Endothelial cell of umbilical vein (primary cell): ENCODE measurements around the gene PRR18. TPM values are rescaled to one million over a fixed set of nuclear protein-coding genes. Genes with fewer than 3 reads are reported as not detected.

Experiments used
- BruUV-seq: library from RNA; stranded (reverse); fragments of 400-500 nt; replicated peaks from 2 replicates; lab custom pipeline; 2021; lab: Mats Ljungman, UMichigan
- CTCF ChIA-PET: fragments of 300-600, 350-600 bp; sonication (Branson Sonifier 250); formaldehyde crosslinking; loops from one replicate; lab custom pipeline; 2021; ENCODE audit warnings: antibody characterized with exemption, inconsistent platforms; lab: Charles Lee
- POLR2A ChIA-PET: fragments of 300-600, 350-600 bp; sonication (Branson Sonifier 250); formaldehyde crosslinking; loops from one replicate; lab custom pipeline; 2021; ENCODE audit warnings: antibody characterized with exemption, inconsistent platforms; lab: Charles Lee
- DNase-seq: peaks from one replicate; pipeline ENCODE4 v3.0.0-alpha.2; 2011; ENCODE audit warnings: low read depth, low spot score
- FAIRE-seq: peaks from 2 replicates; lab custom pipeline; 2011; peaks lifted over from hg19 to GRCh38; lab: Jason Lieb, UNC
- H2AFZ ChIP-seq: 2 replicates; pipeline ENCODE4 v1.6.0; 2012; ENCODE audit warnings: low read depth, low read length, control low read depth, inconsistent platforms
- H3K27ac ChIP-seq: 2 replicates; pipeline ENCODE4 v1.5.1; 2011; ENCODE audit warnings: low read depth, mild to moderate bottlenecking, control low read depth, low read length, moderate library complexity; ENCODE audit not compliant: insufficient read depth
- H3K27me3 ChIP-seq, 2 experiments: 2 replicates each; pipeline versions ENCODE4 v1.6.0 to v1.6.1; 2011; ENCODE audit warnings: low read length in 2 of 2, mixed read lengths in 1 of 2; ENCODE audit not compliant: control insufficient read depth in 2 of 2, insufficient read depth in 2 of 2
- H3K36me3 ChIP-seq, 2 experiments: 2 replicates in 1 of 2; 3 replicates in 1 of 2; pipeline ENCODE4 v1.5.1; 2011; ENCODE audit warnings: low read length in 2 of 2, mild to moderate bottlenecking in 1 of 2, moderate library complexity in 1 of 2; ENCODE audit not compliant: control insufficient read depth in 2 of 2, insufficient read depth in 2 of 2; ENCODE audit errors: extremely low read depth in 1 of 2
- H3K4me1 ChIP-seq: 3 replicates; pipeline ENCODE4 v1.5.1; 2011; ENCODE audit warnings: mild to moderate bottlenecking, low read length; ENCODE audit not compliant: control insufficient read depth, insufficient read depth; ENCODE audit errors: extremely low read depth
- H3K4me2 ChIP-seq: 2 replicates; pipeline ENCODE4 v1.6.1; 2011; ENCODE audit warnings: low read length, control low read depth, mixed read lengths; ENCODE audit not compliant: insufficient read depth
- H3K4me3 ChIP-seq, 3 experiments: fragments of 200-600 bp in 1 of 3; sonication (generic), shearing (Covaris generic) in 1 of 3; replicated peaks in 1 of 3; 2 replicates each; pipeline ENCODE4 v1.5.1; 2011 to 2016; ENCODE audit warnings: control low read depth in 3 of 3, low read length in 3 of 3, mild to moderate bottlenecking in 2 of 3, inconsistent platforms in 1 of 3, low read depth in 1 of 3, moderate library complexity in 1 of 3; ENCODE audit not compliant: insufficient read depth in 1 of 3
- H3K79me2 ChIP-seq: 2 replicates; pipeline ENCODE4 v1.6.0; 2012; ENCODE audit warnings: low read length, inconsistent platforms; ENCODE audit not compliant: control insufficient read depth, insufficient read depth
- H3K9ac ChIP-seq: replicated peaks from 2 replicates; pipeline ENCODE3; 2011; ENCODE audit warnings: low read length, control low read depth; ENCODE audit not compliant: insufficient read depth; ENCODE audit errors: extremely low read depth
- H3K9me1 ChIP-seq: replicated peaks from 3 replicates; pipeline ENCODE4 v1.6.0; 2011; ENCODE audit warnings: mild to moderate bottlenecking, low read length; ENCODE audit not compliant: control insufficient read depth, insufficient read depth; ENCODE audit errors: extremely low read depth
- H3K9me3 ChIP-seq: replicated peaks from 2 replicates; pipeline ENCODE4 v1.5.1; 2012; ENCODE audit warnings: low read length, inconsistent platforms; ENCODE audit not compliant: control insufficient read depth, insufficient read depth
- H4K20me1 ChIP-seq: replicated peaks from 2 replicates; pipeline ENCODE3; 2011; ENCODE audit warnings: mild to moderate bottlenecking, low read length; ENCODE audit not compliant: control insufficient read depth, insufficient read depth; ENCODE audit errors: extremely low read depth
- CTCF ChIP-seq, 2 donors: IDR thresholded peaks; 1 replicate in 1 of 2; 2 replicates in 1 of 2; pipeline ENCODE4 v1.5.1; 2011; ENCODE audit warnings: low read length in 2 of 2, mild to moderate bottlenecking in 2 of 2, moderate library complexity in 2 of 2, control low read depth in 1 of 2, inconsistent platforms in 1 of 2, low read depth in 1 of 2; ENCODE audit not compliant: insufficient read depth in 1 of 2; ENCODE audit errors: extremely low read depth in 1 of 2
- EZH2 ChIP-seq: IDR thresholded peaks from 2 replicates; pipeline ENCODE4 v1.6.1; 2012; ENCODE audit warnings: borderline replicate concordance, low read depth, mild to moderate bottlenecking, moderate library complexity, low read length, inconsistent platforms; ENCODE audit not compliant: severe bottlenecking
- FOS ChIP-seq: IDR thresholded peaks from 2 replicates; pipeline ENCODE4 v1.6.1; 2011; ENCODE audit warnings: mild to moderate bottlenecking, low read length, moderate library complexity, borderline replicate concordance; ENCODE audit not compliant: insufficient read depth
- GATA2 ChIP-seq: IDR thresholded peaks from 2 replicates; pipeline ENCODE4 v1.7.0; 2011; ENCODE audit warnings: low read depth, mild to moderate bottlenecking, moderate library complexity, mixed read lengths, low read length; ENCODE audit not compliant: insufficient read length, insufficient read depth
- MYC ChIP-seq: IDR thresholded peaks from one replicate; pipeline ENCODE4 v1.6.1; 2011; ENCODE audit warnings: mild to moderate bottlenecking, low read depth, low read length
- POLR2A ChIP-seq: IDR thresholded peaks from 2 replicates; pipeline ENCODE4 v1.6.1; 2012; ENCODE audit warnings: low read depth, mild to moderate bottlenecking, control low read depth, low read length
- POLR2AphosphoS5 ChIP-seq: IDR thresholded peaks from 2 replicates; pipeline ENCODE4 v1.6.1; 2012; ENCODE audit warnings: low read depth, mild to moderate bottlenecking, control low read depth, low read length, moderate library complexity; ENCODE audit not compliant: insufficient read depth
- dilution Hi-C: fragments of 300-500 bp; cut with MboI; formaldehyde crosslinking; loops from one replicate; pipeline ENCODE4 v1.15.0; 2019; ENCODE audit warnings: low sequenced_read_pairs; ENCODE audit not compliant: extremely low pct_ligation_motif_present
- intact Hi-C: fragments of 100-400 bp; cut with micrococcal nuclease; formaldehyde crosslinking; loops from one replicate; pipeline ENCODE4 v1.10.0; 2022
- polyA plus RNA-seq, 4 experiments: library from polyadenylated mRNA; depleted of rRNA in 3 of 4; stranded (reverse) in 3 of 4; unstranded in 1 of 4; fragments of >200 nt; gene quantifications; 2 replicates each; pipeline versions ENCODE4 v1.2.1 to v1.2.3, GENCODE V29; 2011 to 2012; ENCODE audit warnings: missing spikeins in 1 of 4
- total RNA-seq: library from RNA; stranded (reverse); gene quantifications from 2 replicates; pipeline ENCODE4 v1.2.3, GENCODE V29; 2021
- TF ChIP-seq, protein P1 (sequence below): IDR thresholded peaks from 2 replicates; pipeline ENCODE4 v1.6.1; 2011; ENCODE audit not compliant: insufficient read depth, insufficient read length

The PRR18 gene
- total and polyA plus RNA-seq, 2 donors (not counting 3 experiments of a cell fraction or from before 2014, with no cell fraction given), result not detected

GRCh38 chr6:166323395-166323794 is 15.2 kb upstream of the PRR18 start:
- Histone ChIP-seq H2AFZ (no peak overlapping the region), H3K4me3 (no peak overlapping the region), H3K9me1 (no peaks in the 10 kb centered on the region), H3K36me3 (peaks cover 0 to 6% of the 10 kb centered on the region in 2 experiments), H3K9ac (no peak overlapping the region), H3K9me3 (no peaks in the 10 kb centered on the region), H3K27ac (no peak overlapping the region), H3K4me2 (no peak overlapping the region), H3K79me2 (no peaks in the 10 kb centered on the region), H3K4me1 (no peaks in the 10 kb centered on the region), H3K27me3 (no peaks in the 10 kb centered on the region), H4K20me1 (no peaks in the 10 kb centered on the region)
- DNase-seq (no peak), FAIRE-seq (no peak)
- BruUV-seq, result no TSS peak
- dilution Hi-C loops, result no loop called here
- intact Hi-C loops, result no loop called here
- ChIA-PET POLR2A (no interaction called here), CTCF (interaction anchor here (1.3 to 2.9 kb wide), 2 partner anchors 10 to 12 kb away, joined by 4 to 13 read pairs; no protein-coding TSS in a partner anchor)
- TF ChIP-seq, protein P1, sequence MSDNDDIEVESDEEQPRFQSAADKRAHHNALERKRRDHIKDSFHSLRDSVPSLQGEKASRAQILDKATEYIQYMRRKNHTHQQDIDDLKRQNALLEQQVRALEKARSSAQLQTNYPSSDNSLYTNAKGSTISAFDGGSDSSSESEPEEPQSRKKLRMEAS, result no peak
- no peak for TF ChIP-seq FOS
- TF ChIP-seq MYC, result no peak
- TF ChIP-seq POLR2AphosphoS5, result no peak
- no peak for TF ChIP-seq CTCF (IDR thresholded peaks at IDR 0.05; ENCODE audit: extremely low read depth in 1 of 2, insufficient read depth in 1 of 2, low read depth in 1 of 2, low read length in 2 of 2)
- no peak for TF ChIP-seq GATA2
- TF ChIP-seq POLR2A, result no peak
- no peak for TF ChIP-seq EZH2
